Tongue (tissue), 3 donors: ENCODE results near the gene SLC4A3. TPM values are rescaled to one million over a fixed set of nuclear protein-coding genes. Genes with fewer than 3 reads are reported as not detected.
"Not testable (repeated sequence)": the region's sequence is repeated elsewhere in the genome, so short reads cannot be mapped to it uniquely, and the experiment has no call there.

Source experiments
- DNase-seq: peaks from one replicate; pipeline ENCODE4 v3.0.0-alpha.2; 2015
- small RNA-seq: library from RNA; depleted of rRNA; stranded (forward); fragments of <200 nt; gene quantifications from one replicate; pipeline ENCODE3, GENCODE V24; 2014; ENCODE audit warnings: low replicate concordance
- total RNA-seq: library from RNA; depleted of rRNA; stranded (reverse); fragments of >200 nt; gene quantifications from one replicate; pipeline ENCODE4 v1.2.3, GENCODE V29; 2014

SLC4A3 gene
- total RNA-seq, 1 donor from 2014 or later: 1.5 TPM

DNA sequence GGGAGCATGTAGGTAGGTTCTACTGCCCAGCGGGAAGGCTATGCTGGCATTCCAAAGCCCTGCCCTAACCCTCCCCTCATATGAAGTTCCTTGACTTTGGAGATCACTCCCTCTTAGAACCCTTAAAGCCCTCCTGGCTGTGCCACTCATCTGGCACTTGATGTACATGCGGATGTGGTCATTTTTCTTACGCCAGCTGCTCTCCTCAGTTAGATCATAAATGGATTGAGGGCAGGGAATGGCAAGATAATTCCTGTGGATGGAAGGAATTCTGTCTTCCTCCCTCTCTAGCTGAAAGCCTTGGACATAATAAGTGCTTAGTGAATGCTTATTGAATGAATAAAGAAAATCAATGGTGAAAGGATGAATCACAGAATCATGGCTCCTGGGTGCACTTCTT, 51.6 kb downstream of the SLC4A3 start:
- no peak for DNase-seq

- no peak for DNase-seq
Measured at GRCh38 chr2:219679571-219679970, 52.1 kb downstream of the SLC4A3 start.

- no peak for DNase-seq
Measured at GRCh38 chr2:219680958-219681693, 53.7 kb downstream of the SLC4A3 start.

GRCh38 chr2:219681694-219682300, 54.4 kb downstream of the SLC4A3 start:
- no peak for DNase-seq

DNA sequence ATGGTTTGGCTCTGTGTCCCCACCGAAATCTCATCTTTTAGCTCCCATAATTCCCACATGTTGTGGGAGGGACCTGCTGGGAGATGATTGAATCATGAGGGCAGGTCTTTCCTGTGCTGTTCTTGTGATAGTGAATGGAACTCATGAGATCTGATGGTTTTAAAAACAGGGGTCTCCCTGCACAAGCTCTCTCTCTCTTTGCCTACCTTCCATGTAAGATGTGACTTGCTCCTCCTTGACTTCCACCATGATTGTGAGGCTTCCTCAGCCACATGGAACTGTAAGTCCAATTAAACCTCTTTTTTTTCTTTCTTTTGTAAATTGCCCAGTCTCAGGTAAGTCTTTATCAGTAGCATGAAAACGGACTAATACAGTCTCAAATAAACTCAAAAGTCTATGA, 56.0 kb downstream of the SLC4A3 start:
- DNase-seq: not testable (repeated sequence)

GRCh38 chr2:219684721-219685689, 57.6 kb downstream of the SLC4A3 start:
- DNase-seq: peak; percentile 63

- no peak for DNase-seq
Measured at GRCh38 chr2:219687272-219687671, 59.8 kb downstream of the SLC4A3 start.

GRCh38 chr2:219687882-219688559, 60.6 kb downstream of the SLC4A3 start:
- DNase-seq: no peak

GRCh38 chr2:219688560-219689445, 61.4 kb downstream of the SLC4A3 start:
- peak; percentile 63 for DNase-seq

- DNase-seq: peak; percentile 81
Measured at GRCh38 chr2:219689676-219690628, 62.5 kb downstream of the SLC4A3 start.

- no peak for DNase-seq
Measured at GRCh38 chr2:219691571-219691970, 64.1 kb downstream of the SLC4A3 start.

Small RNA genes lying within 50 kb of the gene (small RNA-seq; reads per million reads assigned to genes)
- not detected for gene RN7SKP213

Other genes with a start within 250 kb of the SLC4A3 start
- 33.4 TPM for gene DNPEP, start 239.7 kb upstream of the SLC4A3 start, total RNA-seq
- gene DES, start 209.3 kb upstream of the SLC4A3 start, total RNA-seq: 5,232 TPM
- 136 TPM for gene SPEG, start 192.8 kb upstream of the SLC4A3 start, total RNA-seq
- 21.0 TPM for gene GMPPA, start 128.7 kb upstream of the SLC4A3 start, total RNA-seq
- 0.10 TPM for gene ASIC4, start 113.1 kb upstream of the SLC4A3 start, total RNA-seq
- gene CHPF, start 83.8 kb upstream of the SLC4A3 start, total RNA-seq: 121 TPM
- 2.9 TPM for gene TMEM198, start 83.6 kb upstream of the SLC4A3 start, total RNA-seq
- 105 TPM for gene OBSL1, start 56.1 kb upstream of the SLC4A3 start, total RNA-seq
- gene INHA, start 55.3 kb upstream of the SLC4A3 start, total RNA-seq: 1.5 TPM
- gene STK11IP, start 29.8 kb upstream of the SLC4A3 start, total RNA-seq: 13.6 TPM